HCT116 (cell line): ENCODE results near the gene CNBD2. TPM values are rescaled to one million over a fixed set of nuclear protein-coding genes. Genes with fewer than 3 reads are reported as not detected.
"Not testable (repeated sequence)": the region's sequence is repeated elsewhere in the genome, so short reads cannot be mapped to it uniquely, and the experiment has no call there.

Experiments
- ATAC-seq: fragments of 200-7000 bp; cut with Tn5 transposase; 2 replicates; pipeline ENCODE4 v1.9.1; 2020; ENCODE audit warnings: mild to moderate bottlenecking, moderate library complexity
- BruUV-seq: library from RNA; stranded (reverse); fragments of 400-500 nt; replicated peaks from 2 replicates; lab custom pipeline; 2021; lab: Mats Ljungman, UMichigan
- CTCF ChIA-PET: fragments of 300-600 bp; sonication (Branson Sonifier 250); formaldehyde crosslinking; loops from one replicate; lab custom pipeline; 2021; ENCODE audit warnings: antibody characterized with exemption; lab: Charles Lee
- POLR2A ChIA-PET: fragments of 300-600, 350-600 bp; sonication (Branson Sonifier 250); formaldehyde crosslinking; loops from one replicate; lab custom pipeline; 2021; ENCODE audit warnings: antibody characterized with exemption; lab: Charles Lee
- RAD21 ChIA-PET, 2 experiments: fragments of 300-600 bp; sonication (Branson Sonifier 250); formaldehyde crosslinking; loops; one replicate each; lab custom pipeline; 2023; ENCODE audit warnings: low total read pairs in 2 of 2; ENCODE audit not compliant: uncharacterized antibody in 2 of 2, unreplicated experiment in 2 of 2, low non-redundant PET in 1 of 2; lab: Charles Lee
- DNase-seq: peaks from one replicate; pipeline ENCODE4 v3.0.0-alpha.2; 2010; ENCODE audit warnings: low read depth, low spot score
- H2AFZ ChIP-seq: fragments of 200-600 bp; shearing (Covaris generic), sonication (generic); 2 replicates; pipeline ENCODE4 v1.6.1; 2017; ENCODE audit warnings: low read depth, mixed run types, mixed read lengths, antibody characterized with exemption, low read length; ENCODE audit not compliant: poor library complexity, severe bottlenecking
- H3K27ac ChIP-seq: 2 replicates; pipeline ENCODE4 v1.5.1; 2012; ENCODE audit warnings: low read depth, low read length
- H3K27me3 ChIP-seq: fragments of 200-600 bp; sonication (generic); 2 replicates; pipeline ENCODE4 v1.6.1; 2016; ENCODE audit warnings: mixed run types, low read length, mixed read lengths; ENCODE audit not compliant: insufficient read depth
- H3K36me3 ChIP-seq, 2 experiments: fragments of 200-500 bp in 1 of 2; fragments of 200-600 bp in 1 of 2; sonication (Bioruptor generic) in 1 of 2; sonication (generic) in 1 of 2; 2 replicates each; pipeline versions ENCODE4 v1.5.1 to v1.6.1; 2014 to 2016; ENCODE audit warnings: low read length in 2 of 2, inconsistent platforms in 1 of 2, mixed read lengths in 1 of 2, mixed run types in 1 of 2; ENCODE audit not compliant: insufficient read depth in 2 of 2, control insufficient read depth in 1 of 2
- H3K4me1 ChIP-seq, 2 experiments: fragments of 200-600 bp in 1 of 2; sonication (generic) in 1 of 2; 2 replicates each; pipeline versions ENCODE4 v1.5.1 to v1.6.1; 2012 to 2017; ENCODE audit warnings: low read length in 2 of 2, inconsistent platforms in 1 of 2, mild to moderate bottlenecking in 1 of 2, mixed read lengths in 1 of 2, mixed run types in 1 of 2, moderate library complexity in 1 of 2; ENCODE audit not compliant: insufficient read depth in 2 of 2, control insufficient read depth in 1 of 2
- H3K4me2 ChIP-seq: fragments of 200-600 bp; sonication (generic); 2 replicates; pipeline ENCODE4 v1.6.1; 2017; ENCODE audit warnings: mixed run types, low read length, mixed read lengths
- H3K4me3 ChIP-seq, 2 experiments: fragments of 200-600 bp in 1 of 2; sonication (generic) in 1 of 2; replicated peaks in 1 of 2; 2 replicates each; pipeline ENCODE4 v1.5.1; 2011 to 2016; ENCODE audit warnings: low read length in 2 of 2, control low read depth in 1 of 2, low read depth in 1 of 2, mild to moderate bottlenecking in 1 of 2, mixed read lengths in 1 of 2, mixed run types in 1 of 2
- H3K79me2 ChIP-seq: fragments of 200-600 bp; sonication (generic); 2 replicates; pipeline ENCODE4 v1.6.1; 2017; ENCODE audit warnings: mild to moderate bottlenecking, mixed run types, low read length, moderate library complexity, mixed read lengths; ENCODE audit not compliant: insufficient read depth
- H3K9ac ChIP-seq: fragments of 200-600 bp; sonication (generic); 2 replicates; pipeline ENCODE4 v1.6.1; 2016; ENCODE audit warnings: low read length, mixed read lengths
- H3K9me2 ChIP-seq: fragments of 200-600 bp; sonication (generic), shearing (Covaris generic); 2 replicates; pipeline ENCODE4 v1.6.1; 2017; ENCODE audit warnings: mixed run types, mild to moderate bottlenecking, moderate library complexity; ENCODE audit not compliant: insufficient read depth
- H3K9me3 ChIP-seq, 2 experiments: fragments of 200-500 bp in 1 of 2; fragments of 200-600 bp in 1 of 2; sonication (Bioruptor generic) in 1 of 2; sonication (generic) in 1 of 2; 2 replicates each; pipeline ENCODE4 v1.6.1; 2014 to 2017; ENCODE audit warnings: low read length in 2 of 2, mixed read lengths in 2 of 2, inconsistent platforms in 1 of 2, low read depth in 1 of 2, mild to moderate bottlenecking in 1 of 2, mixed run types in 1 of 2, moderate library complexity in 1 of 2; ENCODE audit not compliant: control insufficient read depth in 1 of 2, insufficient read depth in 1 of 2
- H4K20me1 ChIP-seq: fragments of 200-600 bp; sonication (generic), shearing (Covaris generic); 2 replicates; pipeline ENCODE4 v1.6.1; 2017; ENCODE audit warnings: mixed run types, mild to moderate bottlenecking, moderate library complexity; ENCODE audit not compliant: insufficient read depth
- CEBPB ChIP-seq: IDR thresholded peaks from 2 replicates; pipeline ENCODE4 v1.6.1; 2012; ENCODE audit warnings: low read depth
- POLR2AphosphoS5 ChIP-seq: IDR thresholded peaks from 2 replicates; pipeline ENCODE4 v1.6.1; 2011; ENCODE audit warnings: mild to moderate bottlenecking, low read depth, low read length, moderate library complexity
- intact Hi-C: fragments of 100-400 bp; cut with micrococcal nuclease; formaldehyde crosslinking; loops from 2 replicates; pipeline ENCODE4 v1.10.0; 2022
- total RNA-seq: library from RNA; stranded (reverse); gene quantifications from one replicate; pipeline ENCODE4 v1.2.1, GENCODE V29; 2021; ENCODE audit not compliant: unreplicated experiment
- TF ChIP-seq, protein P1 (sequence below): IDR thresholded peaks from 2 replicates; pipeline ENCODE4 v1.6.1; 2012; ENCODE audit warnings: low read depth

The CNBD2 gene
- total RNA-seq, 1 experiment from 2014 or later, result 3.1 TPM

DNA sequence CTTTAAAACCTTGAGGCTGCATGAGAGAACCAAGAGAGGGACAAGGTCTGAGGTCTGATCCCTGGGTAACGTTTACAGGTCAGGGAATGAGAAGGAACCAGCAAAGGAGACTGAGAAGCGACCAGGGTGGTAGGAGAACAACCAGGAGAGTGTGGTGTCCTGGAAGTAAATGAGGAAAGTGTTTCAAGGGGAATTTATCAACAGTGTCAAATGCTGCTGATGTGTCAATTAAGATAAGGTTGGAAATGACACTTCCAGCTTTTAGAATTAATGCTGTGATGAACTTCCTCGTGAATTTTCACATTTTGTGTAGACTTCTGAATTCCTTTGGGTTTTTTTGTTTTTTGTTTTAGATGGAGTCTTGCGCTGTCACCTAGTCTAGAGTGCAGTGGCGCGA lies 83.7 kb downstream of the CNBD2 start (continued):
- TF ChIP-seq, protein P1, sequence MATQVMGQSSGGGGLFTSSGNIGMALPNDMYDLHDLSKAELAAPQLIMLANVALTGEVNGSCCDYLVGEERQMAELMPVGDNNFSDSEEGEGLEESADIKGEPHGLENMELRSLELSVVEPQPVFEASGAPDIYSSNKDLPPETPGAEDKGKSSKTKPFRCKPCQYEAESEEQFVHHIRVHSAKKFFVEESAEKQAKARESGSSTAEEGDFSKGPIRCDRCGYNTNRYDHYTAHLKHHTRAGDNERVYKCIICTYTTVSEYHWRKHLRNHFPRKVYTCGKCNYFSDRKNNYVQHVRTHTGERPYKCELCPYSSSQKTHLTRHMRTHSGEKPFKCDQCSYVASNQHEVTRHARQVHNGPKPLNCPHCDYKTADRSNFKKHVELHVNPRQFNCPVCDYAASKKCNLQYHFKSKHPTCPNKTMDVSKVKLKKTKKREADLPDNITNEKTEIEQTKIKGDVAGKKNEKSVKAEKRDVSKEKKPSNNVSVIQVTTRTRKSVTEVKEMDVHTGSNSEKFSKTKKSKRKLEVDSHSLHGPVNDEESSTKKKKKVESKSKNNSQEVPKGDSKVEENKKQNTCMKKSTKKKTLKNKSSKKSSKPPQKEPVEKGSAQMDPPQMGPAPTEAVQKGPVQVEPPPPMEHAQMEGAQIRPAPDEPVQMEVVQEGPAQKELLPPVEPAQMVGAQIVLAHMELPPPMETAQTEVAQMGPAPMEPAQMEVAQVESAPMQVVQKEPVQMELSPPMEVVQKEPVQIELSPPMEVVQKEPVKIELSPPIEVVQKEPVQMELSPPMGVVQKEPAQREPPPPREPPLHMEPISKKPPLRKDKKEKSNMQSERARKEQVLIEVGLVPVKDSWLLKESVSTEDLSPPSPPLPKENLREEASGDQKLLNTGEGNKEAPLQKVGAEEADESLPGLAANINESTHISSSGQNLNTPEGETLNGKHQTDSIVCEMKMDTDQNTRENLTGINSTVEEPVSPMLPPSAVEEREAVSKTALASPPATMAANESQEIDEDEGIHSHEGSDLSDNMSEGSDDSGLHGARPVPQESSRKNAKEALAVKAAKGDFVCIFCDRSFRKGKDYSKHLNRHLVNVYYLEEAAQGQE, result no peak
- no peak for TF ChIP-seq POLR2AphosphoS5
- TF ChIP-seq CEBPB, result no peak
- TF ChIP-seq, all 23 proteins: peak for 0

DNA sequence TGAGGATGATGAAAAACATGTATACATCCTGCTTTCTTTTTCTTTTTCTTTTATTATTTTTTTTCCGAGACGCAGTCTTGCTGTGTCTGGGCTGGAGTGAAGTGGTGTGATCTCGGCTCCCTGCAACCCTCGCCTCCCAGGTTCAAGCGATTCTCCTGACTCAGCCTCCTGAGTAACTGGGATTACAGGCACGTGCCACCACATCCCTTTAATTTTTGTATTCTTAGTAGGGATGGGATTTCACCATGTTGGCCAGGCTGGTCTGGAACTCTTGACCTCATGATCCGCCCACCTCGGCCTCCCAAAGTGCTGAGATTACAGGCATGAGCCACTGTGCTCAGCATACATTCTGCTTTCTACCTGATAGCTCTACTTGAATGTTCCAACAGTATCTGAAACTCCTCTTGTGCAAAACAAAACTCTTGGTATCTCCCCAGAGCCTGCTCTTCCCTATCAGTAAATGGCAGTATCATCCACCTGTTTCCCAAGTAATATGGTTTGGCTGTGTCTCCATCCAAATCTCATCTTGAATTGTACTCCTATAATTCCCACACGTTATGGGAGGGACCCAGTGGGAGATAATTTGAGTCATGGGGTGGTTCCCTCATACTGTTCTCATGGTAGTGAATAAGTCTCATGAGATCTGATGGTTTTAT lies 85.6 kb downstream of the CNBD2 start:
- H3K4me2 ChIP-seq, DNase-seq, H3K9me3 ChIP-seq, RAD21 ChIA-PET, H3K9me2 ChIP-seq, H3K27me3 ChIP-seq, H2AFZ ChIP-seq, H4K20me1 ChIP-seq, ATAC-seq, POLR2A ChIA-PET, H3K36me3 ChIP-seq, H3K9ac ChIP-seq, H3K4me3 ChIP-seq, BruUV-seq, CTCF ChIA-PET, H3K27ac ChIP-seq: not testable (repeated sequence)
- peaks cover 0 to 15% of the 10 kb centered on the region in 2 experiments; a peak in 2 of 4 replicates for H3K4me1 ChIP-seq
- H3K79me2 ChIP-seq, result peaks cover 17% of the 10 kb centered on the region
- intact Hi-C loops, result loop anchor here (5.0 kb wide), 1 partner anchor 83 kb away; no protein-coding TSS in a partner anchor
